Skeletal muscle satellite cell (primary cell): ENCODE measurements around the gene CMSS1.
A peak's percentile ranks its signal among the peaks of the same experiment; 100 is the strongest.

Experiments used
- H3K27me3 ChIP-seq: 2 replicates; pipeline ENCODE4 v1.7.0; 2013; ENCODE audit warnings: low read length; ENCODE audit not compliant: control insufficient read depth, insufficient read depth
- H3K36me3 ChIP-seq: 2 replicates; pipeline ENCODE4 v1.7.0; 2013; ENCODE audit warnings: mild to moderate bottlenecking, control low read depth, low read length; ENCODE audit not compliant: insufficient read depth
- H3K4me1 ChIP-seq: 2 replicates; pipeline ENCODE4 v1.7.0; 2013; ENCODE audit warnings: low read length; ENCODE audit not compliant: control insufficient read depth, insufficient read depth
- H3K4me2 ChIP-seq: 2 replicates; pipeline ENCODE4 v1.7.0; 2013; ENCODE audit warnings: mild to moderate bottlenecking, low read length
- H3K4me3 ChIP-seq: 2 replicates; pipeline ENCODE4 v1.7.0; 2013; ENCODE audit warnings: low read length
- H3K9ac ChIP-seq: 2 replicates; pipeline ENCODE4 v1.7.0; 2013; ENCODE audit warnings: mild to moderate bottlenecking, low read depth, low read length, moderate library complexity
- H3K9me3 ChIP-seq: replicated peaks from 2 replicates; pipeline ENCODE4 v1.7.0; 2013; ENCODE audit warnings: mild to moderate bottlenecking, control low read depth, low read length

Gene CMSS1

DNA sequence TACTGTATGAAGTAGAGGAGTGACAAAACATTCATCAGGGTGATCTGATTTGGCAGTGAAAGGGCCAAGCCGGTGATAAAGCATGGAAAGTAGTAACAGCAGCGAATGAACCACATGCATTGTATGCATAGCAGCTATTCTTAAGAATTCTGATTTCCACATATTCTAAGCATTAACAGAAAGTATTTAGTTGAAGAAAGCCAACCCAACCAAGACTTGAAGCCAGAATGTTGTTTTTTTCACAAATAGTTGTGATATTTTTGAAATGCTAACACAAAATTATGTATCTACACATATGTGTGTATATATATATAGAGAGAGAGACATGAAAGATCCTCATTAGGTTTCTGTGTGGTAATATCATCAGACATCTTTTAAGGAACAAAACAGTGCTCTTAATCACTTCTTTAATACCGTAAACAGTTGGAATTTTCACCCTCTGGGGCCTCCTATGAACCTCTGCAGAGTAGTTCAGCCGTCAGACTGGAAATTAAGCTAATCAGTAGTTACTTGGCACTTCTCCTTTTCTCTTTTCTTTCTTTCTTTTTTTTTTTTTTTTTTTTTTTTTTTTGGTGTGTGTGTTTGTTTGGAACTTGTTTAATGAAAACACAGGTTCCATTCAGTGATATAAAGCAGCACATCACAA is 139.6 kb downstream of the CMSS1 start:
- Histone ChIP-seq H3K9ac (no peak overlapping the region), H3K27me3 (no peaks in the 10 kb centered on the region), H3K4me2 (no peak overlapping the region), H3K36me3 (no peaks in the 10 kb centered on the region), H3K9me3 (no peaks in the 10 kb centered on the region), H3K4me3 (no peak overlapping the region), H3K4me1 (peaks cover 9% of the 10 kb centered on the region)

DNA sequence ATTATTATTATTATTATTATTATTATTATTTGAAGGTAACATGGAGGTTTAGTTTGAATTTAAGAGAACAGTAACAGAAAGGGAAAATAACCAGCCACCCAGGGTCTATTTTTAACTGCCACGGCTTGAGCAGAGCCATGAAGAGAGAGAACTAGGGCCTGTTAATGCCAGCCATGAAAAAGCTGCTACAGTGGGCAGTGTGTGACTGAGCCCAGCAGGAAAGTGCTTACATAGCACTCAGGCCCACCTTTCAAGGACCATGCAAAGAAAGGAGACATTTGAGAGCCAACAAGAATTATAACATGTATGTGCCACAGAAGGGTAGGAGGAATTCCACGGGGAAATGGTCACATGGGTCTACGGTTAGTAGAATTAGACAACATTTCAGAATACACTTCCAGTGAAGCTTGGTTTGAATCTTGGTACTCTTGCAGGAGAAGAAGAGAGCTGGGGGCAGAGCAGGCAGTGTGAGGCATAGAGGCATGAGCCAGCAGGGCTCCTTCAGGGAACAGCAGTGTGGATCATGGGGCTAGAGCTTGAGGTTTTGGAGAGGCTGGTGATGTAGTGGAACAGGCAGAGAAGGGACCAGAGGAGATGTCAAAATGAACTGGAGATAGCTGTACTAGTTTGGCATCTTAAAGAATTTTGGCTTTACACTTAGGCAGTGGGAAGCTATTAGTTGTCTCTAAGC is 140.7 kb downstream of the CMSS1 start:
- Histone ChIP-seq H3K36me3 (no peaks in the 10 kb centered on the region), H3K4me1 (peaks cover 14% of the 10 kb centered on the region), H3K9ac (no peak overlapping the region), H3K4me3 (no peak overlapping the region), H3K9me3 (no peaks in the 10 kb centered on the region), H3K4me2 (no peak overlapping the region), H3K27me3 (no peaks in the 10 kb centered on the region)

DNA sequence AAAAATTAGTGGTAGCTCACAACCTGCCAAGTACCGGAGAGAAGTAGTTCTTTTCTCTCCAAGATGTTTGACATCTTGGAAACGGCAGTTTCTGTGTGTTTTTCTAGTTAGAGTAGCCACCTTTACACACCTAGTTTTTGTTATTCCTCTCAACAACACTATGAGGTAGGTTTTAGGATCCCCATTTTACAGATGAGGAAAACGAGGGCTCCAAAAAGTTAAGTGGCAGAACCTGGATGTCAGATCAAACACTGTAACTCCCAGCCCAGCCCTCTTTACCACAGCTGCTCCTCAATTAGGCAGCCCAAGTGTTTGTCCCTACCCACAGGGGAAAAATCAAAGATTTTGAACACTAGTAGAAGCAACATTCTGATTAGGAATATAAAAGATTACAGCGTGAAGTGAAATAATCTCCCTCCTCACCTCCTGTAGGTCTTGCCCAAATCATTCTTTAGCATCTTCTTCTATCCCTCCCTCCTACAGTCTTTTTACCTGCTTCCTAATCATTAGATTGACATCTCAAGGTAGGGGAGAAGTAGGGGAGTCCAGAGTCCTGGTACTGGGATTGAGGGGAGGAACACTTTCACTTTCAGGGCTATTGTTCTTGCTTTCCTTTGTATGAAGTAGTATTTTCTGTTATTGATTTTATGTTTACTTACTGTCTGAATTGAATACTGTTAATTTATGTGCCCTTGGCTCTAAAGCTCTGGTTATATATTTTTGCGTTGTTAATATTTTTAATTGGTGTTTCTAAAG is 142.6 kb downstream of the CMSS1 start:
- Histone ChIP-seq H3K4me3 (no peak overlapping the region), H3K4me1 (peaks cover 20% of the 10 kb centered on the region), H3K9me3 (no peaks in the 10 kb centered on the region), H3K4me2 (no peak overlapping the region), H3K27me3 (no peaks in the 10 kb centered on the region), H3K9ac (no peak overlapping the region), H3K36me3 (no peaks in the 10 kb centered on the region)

DNA sequence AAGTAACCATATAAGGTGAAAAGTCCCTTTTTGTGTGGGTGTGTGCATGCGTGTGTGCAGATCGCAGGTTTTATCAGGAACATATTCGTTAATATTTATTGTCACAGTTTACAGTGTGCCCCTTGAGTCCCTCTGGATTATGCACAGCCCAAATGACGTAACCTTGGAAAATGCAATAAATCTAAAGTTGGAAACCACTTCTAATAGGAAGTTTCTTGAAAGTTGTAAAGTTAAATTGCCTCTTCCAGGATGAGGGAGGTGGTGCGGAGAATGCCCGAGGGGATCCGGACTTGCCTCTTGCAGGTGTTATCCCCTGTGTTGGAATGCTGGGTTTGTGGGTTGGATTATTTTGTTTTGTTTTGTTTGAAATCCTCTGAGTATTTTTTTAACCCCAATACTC is 143.3 kb downstream of the CMSS1 start:
- no peak overlapping the region for H3K4me3 ChIP-seq
- H3K27me3 ChIP-seq, result no peaks in the 10 kb centered on the region
- no peaks in the 10 kb centered on the region for H3K9me3 ChIP-seq
- no peak overlapping the region for H3K9ac ChIP-seq
- H3K36me3 ChIP-seq, result no peaks in the 10 kb centered on the region
- peaks cover 26% of the 10 kb centered on the region for H3K4me1 ChIP-seq
- no peak overlapping the region for H3K4me2 ChIP-seq

DNA sequence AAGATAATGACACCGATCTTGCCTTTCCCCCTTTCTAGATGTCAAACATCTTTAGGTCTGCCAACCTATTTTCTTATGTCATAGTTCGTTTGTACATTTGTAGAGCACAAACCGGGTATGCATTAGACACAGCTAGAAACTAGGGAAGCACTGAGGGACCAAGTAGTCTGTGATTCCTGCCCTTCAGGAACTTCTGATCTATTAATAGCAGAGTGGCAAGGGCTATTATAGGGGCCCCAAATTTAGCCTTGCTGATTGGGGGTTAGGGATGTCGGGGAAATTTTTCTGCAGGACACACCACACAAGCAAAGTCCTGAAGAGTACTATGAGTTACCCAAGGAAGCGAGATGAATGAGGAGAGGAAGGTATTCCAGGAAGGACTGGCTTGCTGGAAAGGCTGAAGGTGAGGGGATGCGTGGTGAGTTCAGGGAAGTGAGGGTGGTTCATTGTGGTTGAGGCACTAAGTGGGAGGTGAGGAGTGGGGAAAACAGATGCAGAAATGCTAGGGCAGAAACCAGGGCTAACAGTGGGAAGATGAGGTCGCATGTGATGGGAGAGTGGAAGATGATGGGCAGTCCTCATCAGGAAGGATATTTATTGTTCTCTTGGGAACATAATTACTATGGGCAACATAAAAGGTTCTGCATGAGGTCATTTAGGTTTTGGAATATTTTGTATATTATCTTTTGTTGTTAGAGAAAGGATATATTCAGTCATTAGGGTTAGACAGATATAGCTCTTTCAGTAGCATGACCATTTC is 144.3 kb downstream of the CMSS1 start:
- H3K4me1 ChIP-seq, result peaks cover 29% of the 10 kb centered on the region
- peak overlapping the region; percentile 16 for H3K9ac ChIP-seq
- H3K4me2 ChIP-seq, result no peak overlapping the region
- no peaks in the 10 kb centered on the region for H3K9me3 ChIP-seq
- no peaks in the 10 kb centered on the region for H3K36me3 ChIP-seq
- no peaks in the 10 kb centered on the region for H3K27me3 ChIP-seq
- H3K4me3 ChIP-seq, result no peak overlapping the region

DNA sequence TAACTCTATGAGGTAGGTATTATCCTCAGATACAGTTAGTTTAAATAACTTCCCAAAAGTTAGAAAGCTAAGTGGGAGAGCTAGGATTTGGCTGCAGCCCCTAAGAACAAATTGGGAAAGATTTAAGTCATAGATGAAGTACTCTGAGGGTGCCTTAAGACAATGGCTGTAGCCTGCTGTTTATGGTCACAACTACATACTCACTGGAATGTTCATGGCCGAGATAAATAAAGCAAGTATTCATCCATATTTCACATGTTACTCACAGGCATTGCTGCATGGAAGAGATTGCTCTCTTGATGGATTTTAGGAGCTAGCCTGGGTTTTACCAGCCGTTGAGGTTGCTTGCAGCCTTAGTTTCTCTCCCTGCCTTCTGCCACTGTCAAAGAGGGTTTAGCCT is 145.0 kb downstream of the CMSS1 start:
- Histone ChIP-seq H3K4me1 (peaks cover 29% of the 10 kb centered on the region), H3K36me3 (no peaks in the 10 kb centered on the region), H3K9ac (peak overlapping the region; percentile 16), H3K4me2 (no peak overlapping the region), H3K4me3 (no peak overlapping the region), H3K27me3 (no peaks in the 10 kb centered on the region), H3K9me3 (no peaks in the 10 kb centered on the region)

DNA sequence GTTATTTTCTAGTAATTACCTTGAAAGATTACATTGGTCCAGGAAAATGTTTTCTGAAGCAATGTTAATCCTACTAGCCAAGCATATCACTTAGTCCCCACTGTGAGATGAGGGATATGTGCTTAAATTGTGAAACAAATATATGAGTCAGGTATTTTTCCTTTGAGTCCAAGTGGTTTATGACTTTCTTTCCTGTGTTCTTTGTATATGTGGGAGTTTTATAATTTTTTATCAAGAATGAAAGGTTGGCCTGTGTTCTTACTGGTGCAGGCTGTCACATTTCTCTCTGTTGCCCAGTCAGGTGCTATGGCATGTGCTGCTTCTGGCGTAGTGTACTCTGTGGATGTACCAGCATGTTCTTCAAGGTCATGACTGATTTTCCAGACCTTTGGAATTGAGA is 147.4 kb downstream of the CMSS1 start:
- Histone ChIP-seq H3K4me3 (no peak overlapping the region), H3K9ac (no peak overlapping the region), H3K27me3 (no peaks in the 10 kb centered on the region), H3K4me2 (no peak overlapping the region), H3K36me3 (no peaks in the 10 kb centered on the region), H3K9me3 (no peaks in the 10 kb centered on the region), H3K4me1 (peaks cover 29% of the 10 kb centered on the region)

DNA sequence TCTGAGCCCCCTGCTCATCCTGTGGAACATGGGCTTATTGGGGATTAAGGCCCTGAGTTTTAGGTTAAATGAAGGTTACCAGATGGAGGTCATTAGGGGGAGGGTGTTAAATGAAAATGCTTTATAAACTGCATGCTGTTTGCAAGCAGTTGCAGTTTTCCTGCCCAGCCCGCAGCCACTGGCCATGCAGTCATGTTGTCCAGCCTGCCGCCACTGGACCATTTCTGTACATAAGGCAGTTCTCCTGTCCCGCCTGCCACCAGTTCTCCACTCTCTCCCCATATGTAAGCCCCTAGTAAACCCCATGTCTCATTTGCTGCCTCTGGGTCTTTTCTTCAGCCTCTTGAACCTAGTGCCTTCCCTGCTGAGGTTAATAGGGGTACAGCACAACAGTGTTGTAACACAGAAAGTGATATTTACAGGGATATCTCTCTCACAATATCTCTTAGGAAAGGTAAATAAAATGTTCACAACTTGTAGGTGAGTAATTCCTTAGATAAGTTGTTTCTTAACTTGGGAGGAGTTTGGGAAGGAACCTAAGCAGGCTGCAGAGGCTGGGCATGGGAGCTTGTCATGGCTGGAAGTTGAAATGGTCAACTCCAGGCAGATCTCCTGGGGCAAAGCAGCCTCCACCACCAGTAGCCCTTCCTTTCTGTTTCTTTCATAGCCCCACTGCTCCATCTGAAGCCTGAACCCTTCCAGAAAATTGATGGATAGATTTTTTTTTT is 148.2 kb downstream of the CMSS1 start:
- Histone ChIP-seq H3K4me2 (no peak overlapping the region), H3K4me1 (peaks cover 29% of the 10 kb centered on the region), H3K9ac (no peak overlapping the region), H3K4me3 (no peak overlapping the region), H3K9me3 (no peaks in the 10 kb centered on the region), H3K27me3 (no peaks in the 10 kb centered on the region), H3K36me3 (no peaks in the 10 kb centered on the region)

DNA sequence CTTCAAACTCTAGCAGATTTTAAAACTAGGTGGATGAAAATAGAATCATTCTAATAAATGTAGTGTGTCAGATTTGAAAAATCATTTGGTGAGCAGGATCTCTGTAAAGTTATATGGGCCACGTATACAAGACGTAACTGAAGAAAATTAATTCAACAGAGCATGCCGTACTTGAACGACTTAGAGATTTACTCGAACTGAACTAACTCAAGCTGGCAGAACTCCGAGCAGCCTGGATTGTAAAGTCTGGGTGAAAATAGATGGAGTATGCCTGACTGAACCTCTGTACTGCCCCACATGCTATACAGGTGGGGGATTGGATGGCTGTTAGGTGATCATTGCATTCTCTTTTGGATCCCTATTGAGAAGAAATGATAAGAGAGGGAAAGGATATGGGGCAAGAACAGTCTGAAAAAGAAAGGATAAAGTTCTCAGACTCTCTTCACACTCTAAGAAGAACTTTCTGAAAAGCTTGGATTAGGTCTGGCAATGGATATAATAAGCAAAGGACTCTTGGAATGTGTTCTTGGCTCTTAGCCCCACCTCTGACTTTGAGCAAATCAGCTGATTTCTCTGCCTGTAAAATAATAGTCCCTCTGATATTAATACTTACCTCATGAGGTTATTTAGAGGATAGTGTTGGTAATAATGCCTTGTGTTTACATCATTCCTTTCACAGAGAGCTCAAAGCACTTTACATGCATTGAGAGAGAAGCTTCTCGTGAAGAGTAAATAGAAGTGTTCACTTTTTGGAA is 149.2 kb downstream of the CMSS1 start:
- H3K36me3 ChIP-seq, result no peaks in the 10 kb centered on the region
- no peak overlapping the region for H3K9ac ChIP-seq
- H3K4me3 ChIP-seq, result no peak overlapping the region
- no peaks in the 10 kb centered on the region for H3K27me3 ChIP-seq
- H3K4me2 ChIP-seq, result no peak overlapping the region
- no peaks in the 10 kb centered on the region for H3K9me3 ChIP-seq
- H3K4me1 ChIP-seq, result peaks cover 29% of the 10 kb centered on the region

DNA sequence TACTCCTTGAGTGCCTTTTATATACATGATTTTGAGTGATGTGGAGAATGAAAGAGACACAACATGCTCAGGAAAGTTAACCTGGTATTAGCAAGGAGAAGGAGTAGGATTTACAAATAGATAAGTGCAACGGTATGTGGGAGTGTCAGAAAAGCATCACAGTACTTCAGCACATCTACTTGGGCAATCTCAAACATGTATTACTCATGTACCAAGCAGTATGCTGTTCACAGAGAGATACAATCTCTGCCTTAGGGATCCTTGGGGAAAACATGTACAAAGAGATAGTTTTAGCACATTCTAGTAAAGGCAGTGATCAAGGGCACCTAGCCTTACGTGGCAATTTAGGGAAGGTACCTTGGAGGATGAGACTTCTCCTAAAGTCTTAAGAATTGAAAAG is 150.1 kb downstream of the CMSS1 start:
- Histone ChIP-seq H3K4me3 (no peak overlapping the region), H3K27me3 (no peaks in the 10 kb centered on the region), H3K36me3 (no peaks in the 10 kb centered on the region), H3K9me3 (no peaks in the 10 kb centered on the region), H3K4me1 (peaks cover 30% of the 10 kb centered on the region), H3K9ac (no peak overlapping the region), H3K4me2 (no peak overlapping the region)
